Naive thymus-derived CD8-positive, alpha-beta T cell (primary cell): Measurements from ENCODE around the gene SEMA3C. TPM values are rescaled to one million over a fixed set of nuclear protein-coding genes. Genes with fewer than 3 reads are reported as not detected.

Experiments used
- ATAC-seq, 2 donors: fragments of 150-1000 bp; cut with Tn5 transposase in 1 of 2; sonication (Bioruptor Pico), chemical (Tn5 transposase) in 1 of 2; 1 replicate in 1 of 2; 2 replicates in 1 of 2; pipeline ENCODE4 v1.10.0; 2021; ENCODE audit warnings: mild to moderate bottlenecking in 2 of 2, moderate library complexity in 2 of 2
- POLR2A ChIA-PET: fragments of 350-600 bp; sonication (Branson Sonifier 250); formaldehyde crosslinking; loops from one replicate; lab custom pipeline; 2021; ENCODE audit warnings: antibody characterized with exemption; lab: Charles Lee
- DNase-seq, 10 donors: peaks; one replicate each; pipeline versions ENCODE4 v3.0.0 to v3.0.0-alpha.2; 2020 to 2022
- H3K27ac Mint-ChIP-seq, 10 donors: one replicate each; pipeline ENCODE4 v1.8.0; 2020 to 2022; ENCODE audit warnings: mild to moderate bottlenecking in 10 of 10, mixed read lengths in 10 of 10, moderate library complexity in 4 of 10, inconsistent platforms in 1 of 10
- H3K27me3 Mint-ChIP-seq, 5 donors: one replicate each; pipeline ENCODE4 v1.8.0; 2021 to 2022; ENCODE audit warnings: mixed read lengths in 5 of 5
- H3K36me3 Mint-ChIP-seq, 3 donors: one replicate each; pipeline ENCODE4 v1.8.0; 2020 to 2022; ENCODE audit warnings: mixed read lengths in 3 of 3, mild to moderate bottlenecking in 2 of 3, inconsistent platforms in 1 of 3
- H3K4me1 Mint-ChIP-seq, 4 donors: one replicate each; pipeline ENCODE4 v1.8.0; 2021 to 2022; ENCODE audit warnings: mixed read lengths in 4 of 4
- H3K4me3 Mint-ChIP-seq, 10 donors: one replicate each; pipeline ENCODE4 v1.8.0; 2020 to 2022; ENCODE audit warnings: mild to moderate bottlenecking in 10 of 10, mixed read lengths in 10 of 10, moderate library complexity in 6 of 10, inconsistent platforms in 1 of 10
- H3K9me3 Mint-ChIP-seq, 9 donors: one replicate each; pipeline ENCODE4 v1.8.0; 2020 to 2022; ENCODE audit warnings: mixed read lengths in 9 of 9, mild to moderate bottlenecking in 3 of 9, inconsistent platforms in 1 of 9, moderate library complexity in 1 of 9
- polyA plus RNA-seq, 3 donors: library from polyadenylated mRNA; unstranded; fragments of 300-500 nt; fragmentation: Illumina TruSeq; gene quantifications; one replicate each; pipeline ENCODE4 v1.2.3, GENCODE V29; 2021
- total RNA-seq, 8 experiments: library from RNA in 2 of 8; stranded (reverse) in 2 of 8; gene quantifications; one replicate each; pipeline ENCODE4 v1.2.3 and lab custom pipeline; 2021 to 2026

The SEMA3C gene
- total and polyA plus RNA-seq, 5 experiments from 2014 or later = not detected

GRCh38 chr7:80851896-80852476 lies 66.9 kb downstream of the SEMA3C start:
- no peaks in the 10 kb centered on the region for H3K36me3 Mint-ChIP-seq
- no peak for DNase-seq
- H3K9me3 Mint-ChIP-seq = peaks cover 0 to 3% (median 0%) of the 10 kb centered on the region in 9 donors
- no peaks in the 10 kb centered on the region for H3K27me3 Mint-ChIP-seq
- no peaks in the 10 kb centered on the region for H3K4me1 Mint-ChIP-seq
- H3K27ac Mint-ChIP-seq = no peak overlapping the region
- POLR2A ChIA-PET = no interaction called here
- no peak for ATAC-seq
- H3K4me3 Mint-ChIP-seq = no peak overlapping the region

DNA sequence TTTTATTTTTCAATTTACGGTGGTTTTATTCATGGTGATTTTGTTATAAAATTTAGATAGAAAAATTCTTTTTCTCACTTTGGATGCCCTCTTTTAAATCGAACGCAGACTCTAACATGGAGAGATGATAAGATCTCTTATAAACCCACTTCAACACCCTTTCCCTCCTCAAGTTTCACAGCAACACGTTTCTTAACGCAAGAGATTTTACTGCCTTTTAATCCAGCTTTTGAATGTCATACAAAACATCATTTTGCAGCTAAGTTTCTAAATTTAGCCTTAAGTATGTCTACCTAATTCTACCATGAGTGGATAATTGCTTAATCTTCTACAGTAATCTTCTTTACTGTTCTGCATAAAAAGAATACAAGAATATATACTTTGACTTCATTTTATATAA lies 70.0 kb downstream of the SEMA3C start:
- Mint-ChIP-seq H3K9me3 (peaks cover 0 to 10% (median 0%) of the 10 kb centered on the region in 9 donors), H3K36me3 (no peaks in the 10 kb centered on the region), H3K27ac (no peak overlapping the region), H3K4me1 (no peaks in the 10 kb centered on the region), H3K4me3 (no peak overlapping the region), H3K27me3 (no peaks in the 10 kb centered on the region)
- DNase-seq (no peak), ATAC-seq (no peak)
- POLR2A ChIA-PET = no interaction called here

DNA sequence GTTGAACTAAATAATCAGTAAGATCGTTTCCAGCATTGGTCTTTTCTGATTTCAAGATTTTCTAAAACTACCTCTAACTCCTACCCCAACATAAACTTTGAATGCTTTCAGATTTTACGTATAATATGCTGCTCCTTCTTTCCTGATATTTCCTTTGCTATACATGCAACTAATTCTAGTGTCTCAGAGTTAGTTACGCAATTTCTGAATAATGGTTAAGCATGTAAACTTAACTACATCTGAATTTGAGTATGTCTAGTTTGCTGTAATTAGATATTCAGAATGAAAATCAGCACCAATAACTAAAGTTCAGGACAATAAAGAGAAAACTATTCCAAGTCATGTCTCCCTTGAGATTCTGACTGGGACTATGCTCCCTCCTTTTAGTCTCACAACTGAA lies 71.0 kb downstream of the SEMA3C start:
- Mint-ChIP-seq H3K9me3 (peaks cover 0 to 10% (median 0%) of the 10 kb centered on the region in 9 donors), H3K4me1 (no peaks in the 10 kb centered on the region), H3K36me3 (no peaks in the 10 kb centered on the region), H3K27ac (no peak overlapping the region), H3K27me3 (no peaks in the 10 kb centered on the region), H3K4me3 (no peak overlapping the region)
- POLR2A ChIA-PET = no interaction called here
- DNase-seq (no peak), ATAC-seq (no peak)

GRCh38 chr7:80847027-80847426 lies 71.8 kb downstream of the SEMA3C start:
- ATAC-seq (no peak), DNase-seq (no peak)
- POLR2A ChIA-PET = no interaction called here
- Mint-ChIP-seq H3K9me3 (peaks cover 0 to 10% (median 0%) of the 10 kb centered on the region in 9 donors), H3K27ac (no peak overlapping the region), H3K4me3 (no peak overlapping the region), H3K4me1 (no peaks in the 10 kb centered on the region), H3K27me3 (no peaks in the 10 kb centered on the region), H3K36me3 (no peaks in the 10 kb centered on the region)

GRCh38 chr7:80844916-80845315 lies 73.9 kb downstream of the SEMA3C start:
- POLR2A ChIA-PET = no interaction called here
- Mint-ChIP-seq H3K4me1 (no peaks in the 10 kb centered on the region), H3K36me3 (no peaks in the 10 kb centered on the region), H3K4me3 (no peak overlapping the region), H3K27ac (no peak overlapping the region), H3K9me3 (peaks cover 0 to 10% (median 0%) of the 10 kb centered on the region in 9 donors), H3K27me3 (no peaks in the 10 kb centered on the region)
- ATAC-seq = no peak
- DNase-seq = no peak

- peaks cover 0 to 10% (median 0%) of the 10 kb centered on the region in 9 donors for H3K9me3 Mint-ChIP-seq
- ATAC-seq (no peak), DNase-seq (no peak)
- no peaks in the 10 kb centered on the region for H3K4me1 Mint-ChIP-seq
- POLR2A ChIA-PET = no interaction called here
- no peak overlapping the region for H3K4me3 Mint-ChIP-seq
- no peaks in the 10 kb centered on the region for H3K36me3 Mint-ChIP-seq
- no peaks in the 10 kb centered on the region for H3K27me3 Mint-ChIP-seq
- no peak overlapping the region for H3K27ac Mint-ChIP-seq
Observed at GRCh38 chr7:80843018-80843677, 75.7 kb downstream of the SEMA3C start.

GRCh38 chr7:80842022-80842790 lies 76.6 kb downstream of the SEMA3C start:
- H3K27ac Mint-ChIP-seq = no peak overlapping the region
- POLR2A ChIA-PET = no interaction called here
- peaks cover 0 to 10% (median 0%) of the 10 kb centered on the region in 9 donors for H3K9me3 Mint-ChIP-seq
- no peak for DNase-seq
- no peak overlapping the region for H3K4me3 Mint-ChIP-seq
- H3K36me3 Mint-ChIP-seq = no peaks in the 10 kb centered on the region
- ATAC-seq = no peak
- no peaks in the 10 kb centered on the region for H3K27me3 Mint-ChIP-seq
- no peaks in the 10 kb centered on the region for H3K4me1 Mint-ChIP-seq

DNA sequence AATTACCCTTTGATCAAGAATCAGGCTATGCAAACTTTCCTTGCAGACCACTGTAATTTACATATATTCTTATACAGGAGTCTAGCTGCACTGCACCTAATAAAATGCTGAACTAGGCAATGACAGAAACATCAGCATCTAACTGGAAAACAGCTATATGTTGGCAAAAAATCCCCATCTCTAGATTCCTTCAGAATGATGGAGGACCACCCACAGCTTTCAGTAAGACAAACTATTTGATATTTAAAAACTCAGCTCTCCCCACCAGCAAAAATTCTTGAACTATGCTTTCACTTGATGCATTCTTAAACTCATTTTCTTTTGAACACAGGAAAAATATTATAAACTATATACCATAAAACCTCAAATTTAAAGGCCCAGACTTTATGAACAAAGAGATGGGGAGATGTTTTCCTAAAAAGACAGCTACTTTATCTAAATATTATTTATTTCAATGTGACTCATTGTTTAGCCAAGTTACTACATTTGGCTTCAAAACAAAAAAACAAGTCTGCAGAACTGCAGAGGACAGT lies 77.4 kb downstream of the SEMA3C start:
- no peak overlapping the region for H3K4me3 Mint-ChIP-seq
- no peaks in the 10 kb centered on the region for H3K4me1 Mint-ChIP-seq
- H3K36me3 Mint-ChIP-seq = no peaks in the 10 kb centered on the region
- no peak for DNase-seq
- POLR2A ChIA-PET = no interaction called here
- H3K27me3 Mint-ChIP-seq = no peaks in the 10 kb centered on the region
- ATAC-seq = no peak
- H3K9me3 Mint-ChIP-seq = peaks cover 0 to 8% (median 0%) of the 10 kb centered on the region in 9 donors
- no peak overlapping the region for H3K27ac Mint-ChIP-seq

DNA sequence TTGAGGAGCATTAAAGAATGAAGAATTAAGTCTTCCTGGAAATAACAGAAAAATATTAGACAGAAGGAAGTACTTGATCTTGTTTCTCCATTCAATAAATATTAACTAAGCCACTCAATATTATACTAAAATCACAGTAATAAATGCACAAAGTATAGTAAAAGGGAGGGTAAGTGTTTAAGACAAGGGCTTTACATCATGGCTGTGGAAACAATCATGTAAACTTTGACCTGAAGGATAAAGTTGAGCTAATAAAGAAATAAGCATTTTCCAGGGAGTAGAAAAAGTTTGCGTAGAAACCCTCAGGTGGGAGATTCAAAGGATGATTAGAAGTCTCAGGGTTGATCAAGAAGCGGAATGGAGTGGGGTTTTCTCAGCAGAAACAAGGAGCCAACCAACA lies 78.2 kb downstream of the SEMA3C start:
- peaks cover 0 to 3% (median 0%) of the 10 kb centered on the region in 9 donors for H3K9me3 Mint-ChIP-seq
- no peak overlapping the region for H3K27ac Mint-ChIP-seq
- DNase-seq (no peak), ATAC-seq (no peak)
- POLR2A ChIA-PET = no interaction called here
- H3K27me3 Mint-ChIP-seq = no peaks in the 10 kb centered on the region
- H3K36me3 Mint-ChIP-seq = no peaks in the 10 kb centered on the region
- no peak overlapping the region for H3K4me3 Mint-ChIP-seq
- no peaks in the 10 kb centered on the region for H3K4me1 Mint-ChIP-seq

GRCh38 chr7:80839855-80840254 lies 79.0 kb downstream of the SEMA3C start:
- ATAC-seq = no peak
- Mint-ChIP-seq H3K4me1 (no peaks in the 10 kb centered on the region), H3K4me3 (no peak overlapping the region), H3K9me3 (no peaks in the 10 kb centered on the region), H3K27ac (no peak overlapping the region), H3K27me3 (no peaks in the 10 kb centered on the region), H3K36me3 (no peaks in the 10 kb centered on the region)
- DNase-seq = no peak
- POLR2A ChIA-PET = no interaction called here

DNA sequence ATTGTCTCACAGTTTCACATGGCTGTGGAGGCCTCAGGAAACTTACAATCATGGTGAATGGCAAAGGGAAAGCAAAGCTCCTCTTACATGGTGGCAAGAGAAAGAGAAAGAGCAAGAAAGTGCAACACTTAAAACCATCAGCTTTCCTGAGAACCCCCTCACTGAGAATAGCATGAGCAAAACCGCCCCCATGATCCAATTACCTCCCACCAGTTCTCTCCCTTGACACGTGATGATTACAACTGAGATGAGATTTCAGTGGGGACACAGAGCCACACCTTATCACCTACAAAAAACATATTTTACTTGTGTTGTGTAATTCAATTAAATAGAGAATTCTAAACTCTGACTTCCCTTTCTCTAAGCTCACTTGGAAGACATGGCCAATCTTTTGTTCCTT lies 80.2 kb downstream of the SEMA3C start:
- H3K4me3 Mint-ChIP-seq = no peak overlapping the region
- H3K27ac Mint-ChIP-seq = no peak overlapping the region
- no peaks in the 10 kb centered on the region for H3K27me3 Mint-ChIP-seq
- H3K9me3 Mint-ChIP-seq = no peaks in the 10 kb centered on the region
- no peak for ATAC-seq
- DNase-seq = no peak
- POLR2A ChIA-PET = no interaction called here
- no peaks in the 10 kb centered on the region for H3K4me1 Mint-ChIP-seq
- H3K36me3 Mint-ChIP-seq = no peaks in the 10 kb centered on the region

DNA sequence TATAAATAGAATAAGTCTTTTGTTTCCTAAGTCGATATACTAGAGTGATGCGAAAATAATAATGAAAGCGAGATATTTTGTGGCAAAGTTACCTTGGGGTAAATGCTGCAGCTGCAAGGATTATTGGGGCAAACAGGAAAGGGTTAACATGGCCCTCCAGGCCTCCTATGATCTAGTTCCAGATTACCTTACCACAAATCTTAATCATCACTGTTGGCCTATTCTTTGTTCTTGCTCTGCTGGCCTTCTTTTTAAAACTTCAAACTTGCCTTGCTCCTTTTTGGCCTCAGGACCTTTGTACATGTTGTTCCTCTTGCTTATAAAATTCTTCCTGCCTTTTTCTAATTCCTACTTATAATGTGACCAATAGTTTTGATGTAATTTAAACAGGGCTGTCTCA lies 81.5 kb downstream of the SEMA3C start:
- Mint-ChIP-seq H3K36me3 (no peaks in the 10 kb centered on the region), H3K27ac (no peak overlapping the region), H3K4me3 (no peak overlapping the region), H3K4me1 (no peaks in the 10 kb centered on the region), H3K9me3 (no peaks in the 10 kb centered on the region), H3K27me3 (no peaks in the 10 kb centered on the region)
- no peak for ATAC-seq
- POLR2A ChIA-PET = no interaction called here
- DNase-seq = no peak

GRCh38 chr7:80835251-80835650 lies 83.6 kb downstream of the SEMA3C start:
- peaks cover 0 to 2% (median 0%) of the 10 kb centered on the region in 9 donors for H3K9me3 Mint-ChIP-seq
- no peak overlapping the region for H3K27ac Mint-ChIP-seq
- no peaks in the 10 kb centered on the region for H3K36me3 Mint-ChIP-seq
- no peak overlapping the region for H3K4me3 Mint-ChIP-seq
- DNase-seq (no peak), ATAC-seq (no peak)
- H3K27me3 Mint-ChIP-seq = no peaks in the 10 kb centered on the region
- POLR2A ChIA-PET = no interaction called here
- no peaks in the 10 kb centered on the region for H3K4me1 Mint-ChIP-seq
